Activated naive CD8-positive, alpha-beta T cell (primary cell): Measurements from ENCODE around the gene CAMK2N1.
A peak's percentile ranks its signal among the peaks of the same experiment; 100 is the strongest.
"Not testable (repeated sequence)": the region's sequence is repeated elsewhere in the genome, so short reads cannot be mapped to it uniquely, and the experiment has no call there.

Experiments
- H3K27ac Mint-ChIP-seq: one replicate; pipeline ENCODE4 v1.8.0; 2021; ENCODE audit warnings: mixed read lengths
- H3K27me3 Mint-ChIP-seq: one replicate; pipeline ENCODE4 v1.8.0; 2021; ENCODE audit warnings: mixed read lengths
- H3K36me3 Mint-ChIP-seq: one replicate; pipeline ENCODE4 v1.8.0; 2021; ENCODE audit warnings: mixed read lengths
- H3K4me1 Mint-ChIP-seq: one replicate; pipeline ENCODE4 v1.8.0; 2021; ENCODE audit warnings: low read depth, mixed read lengths
- H3K4me3 Mint-ChIP-seq: one replicate; pipeline ENCODE4 v1.8.0; 2021; ENCODE audit warnings: mild to moderate bottlenecking, mixed read lengths
- H3K9me3 Mint-ChIP-seq: one replicate; pipeline ENCODE4 v1.8.0; 2021; ENCODE audit warnings: low read depth, mixed read lengths

Gene CAMK2N1

GRCh38 chr1:20485527-20486456 is at the start of gene CAMK2N1:
Gene CAMK2N1, minus strand, starts transcription at chr1:20486210. Its CDS starts 831 bp downstream, at chr1:20485379.
- H3K36me3 Mint-ChIP-seq: no peaks in the 10 kb centered on the region
- no peaks in the 10 kb centered on the region for H3K9me3 Mint-ChIP-seq
- peak within 1 kb of the TSS; percentile 87 for H3K4me3 Mint-ChIP-seq
- peaks cover 23% of the 10 kb centered on the region for H3K27me3 Mint-ChIP-seq
- H3K4me1 Mint-ChIP-seq: peaks cover 17% of the 10 kb centered on the region
- H3K27ac Mint-ChIP-seq: no peak within 1 kb of the TSS

GRCh38 chr1:20534659-20535417 is 48.8 kb upstream of the CAMK2N1 start:
- Mint-ChIP-seq H3K27ac (no peak overlapping the region), H3K4me3 (no peak overlapping the region), H3K9me3 (no peaks in the 10 kb centered on the region), H3K4me1 (no peaks in the 10 kb centered on the region), H3K36me3 (no peaks in the 10 kb centered on the region), H3K27me3 (peaks cover 18% of the 10 kb centered on the region)

GRCh38 chr1:20533635-20534034 is 47.6 kb upstream of the CAMK2N1 start:
- no peaks in the 10 kb centered on the region for H3K4me1 Mint-ChIP-seq
- H3K27ac Mint-ChIP-seq: no peak overlapping the region
- peaks cover 26% of the 10 kb centered on the region for H3K27me3 Mint-ChIP-seq
- no peak overlapping the region for H3K4me3 Mint-ChIP-seq
- H3K36me3 Mint-ChIP-seq: no peaks in the 10 kb centered on the region
- no peaks in the 10 kb centered on the region for H3K9me3 Mint-ChIP-seq

- H3K27me3 Mint-ChIP-seq: peaks cover 29% of the 10 kb centered on the region
Measured at GRCh38 chr1:20530901-20531300, 44.9 kb upstream of the CAMK2N1 start.

GRCh38 chr1:20530306-20530705 is 44.3 kb upstream of the CAMK2N1 start:
- Mint-ChIP-seq H3K4me3 (no peak overlapping the region), H3K9me3 (no peaks in the 10 kb centered on the region), H3K27me3 (peaks cover 29% of the 10 kb centered on the region), H3K27ac (no peak overlapping the region), H3K36me3 (no peaks in the 10 kb centered on the region), H3K4me1 (no peaks in the 10 kb centered on the region)

More at GRCh38 chr1:20530901-20531300, 44.9 kb upstream of the CAMK2N1 start:
- no peak overlapping the region for H3K4me3 Mint-ChIP-seq
- H3K36me3 Mint-ChIP-seq: no peaks in the 10 kb centered on the region
- no peaks in the 10 kb centered on the region for H3K4me1 Mint-ChIP-seq
- H3K9me3 Mint-ChIP-seq: no peaks in the 10 kb centered on the region
- H3K27ac Mint-ChIP-seq: no peak overlapping the region

GRCh38 chr1:20528221-20528620 is 42.2 kb upstream of the CAMK2N1 start:
- Mint-ChIP-seq H3K9me3 (no peaks in the 10 kb centered on the region), H3K4me1 (no peaks in the 10 kb centered on the region), H3K27me3 (peaks cover 24% of the 10 kb centered on the region), H3K4me3 (no peak overlapping the region), H3K36me3 (no peaks in the 10 kb centered on the region), H3K27ac (no peak overlapping the region)

- H3K4me3 Mint-ChIP-seq: no peak overlapping the region
- no peaks in the 10 kb centered on the region for H3K9me3 Mint-ChIP-seq
- H3K36me3 Mint-ChIP-seq: no peaks in the 10 kb centered on the region
- H3K4me1 Mint-ChIP-seq: no peaks in the 10 kb centered on the region
- H3K27me3 Mint-ChIP-seq: peaks cover 21% of the 10 kb centered on the region
- no peak overlapping the region for H3K27ac Mint-ChIP-seq
Measured at GRCh38 chr1:20526267-20526666, 40.3 kb upstream of the CAMK2N1 start.

- H3K27ac Mint-ChIP-seq: no peak overlapping the region
- no peaks in the 10 kb centered on the region for H3K4me1 Mint-ChIP-seq
- H3K36me3 Mint-ChIP-seq: no peaks in the 10 kb centered on the region
- peaks cover 12% of the 10 kb centered on the region for H3K27me3 Mint-ChIP-seq
- no peak overlapping the region for H3K4me3 Mint-ChIP-seq
- H3K9me3 Mint-ChIP-seq: no peaks in the 10 kb centered on the region
Measured at GRCh38 chr1:20521960-20522861, 36.2 kb upstream of the CAMK2N1 start.

- H3K4me3 Mint-ChIP-seq, H3K27ac Mint-ChIP-seq, H3K4me1 Mint-ChIP-seq, H3K36me3 Mint-ChIP-seq, H3K27me3 Mint-ChIP-seq, H3K9me3 Mint-ChIP-seq: not testable (repeated sequence)
Measured at GRCh38 chr1:20519609-20520262, 33.7 kb upstream of the CAMK2N1 start.

- Mint-ChIP-seq H3K9me3 (no peaks in the 10 kb centered on the region), H3K27me3 (peaks cover 4% of the 10 kb centered on the region), H3K4me3 (no peak overlapping the region), H3K36me3 (peaks cover 3% of the 10 kb centered on the region), H3K27ac (no peak overlapping the region), H3K4me1 (peaks cover 6% of the 10 kb centered on the region)
Measured at GRCh38 chr1:20511518-20512428, 25.8 kb upstream of the CAMK2N1 start.

- peak overlapping the region; percentile 82 for H3K27ac Mint-ChIP-seq
- H3K36me3 Mint-ChIP-seq: peaks cover 3% of the 10 kb centered on the region
- H3K4me3 Mint-ChIP-seq: peak overlapping the region; percentile 93
- H3K27me3 Mint-ChIP-seq: peaks cover 1% of the 10 kb centered on the region
- H3K4me1 Mint-ChIP-seq: peaks cover 21% of the 10 kb centered on the region
- H3K9me3 Mint-ChIP-seq: no peaks in the 10 kb centered on the region
Measured at GRCh38 chr1:20508411-20508771, 22.4 kb upstream of the CAMK2N1 start.

GRCh38 chr1:20507564-20508410 is 21.8 kb upstream of the CAMK2N1 start, which contains the start of gene MUL1:
Gene MUL1, minus strand, starts transcription at chr1:20508151. Its CDS starts 127 bp downstream, at chr1:20508024.
- peaks cover 3% of the 10 kb centered on the region for H3K36me3 Mint-ChIP-seq
- H3K4me3 Mint-ChIP-seq: peak within 1 kb of the TSS; percentile 93
- H3K9me3 Mint-ChIP-seq: no peaks in the 10 kb centered on the region

GRCh38 chr1:20507248-20507563 is 21.2 kb upstream of the CAMK2N1 start:
- Mint-ChIP-seq H3K4me3 (peak overlapping the region; percentile 93), H3K27me3 (no peaks in the 10 kb centered on the region)

More at GRCh38 chr1:20507564-20508410, 21.8 kb upstream of the CAMK2N1 start, which contains the start of gene MUL1:
- no peaks in the 10 kb centered on the region for H3K27me3 Mint-ChIP-seq
- H3K27ac Mint-ChIP-seq: peak within 1 kb of the TSS; percentile 82
- H3K4me1 Mint-ChIP-seq: peaks cover 22% of the 10 kb centered on the region

More at GRCh38 chr1:20507248-20507563, 21.2 kb upstream of the CAMK2N1 start:
- Mint-ChIP-seq H3K9me3 (no peaks in the 10 kb centered on the region), H3K4me1 (peaks cover 22% of the 10 kb centered on the region), H3K36me3 (peaks cover 3% of the 10 kb centered on the region), H3K27ac (peak overlapping the region; percentile 82)
